ENCODE data around the gene FOXP4.

FOXP4 gene

GRCh38 chr6:41559655-41560427 lies 13.7 kb downstream of the FOXP4 start:
- Histone ChIP-seq H3K4me1 (ENCODE audit: control insufficient read depth, insufficient read depth, low read length) (peaks cover 63% of the 10 kb centered on the region), H3K9ac (ENCODE audit: low read depth, low read length) (no peak overlapping the region), H3K27ac (ENCODE audit: low read depth, low read length) (no peak overlapping the region), H3K4me3 (ENCODE audit: low read depth, low read length) (peak overlapping the region; percentile 65), H3K9me3 (ENCODE audit: control insufficient read depth, insufficient read depth, low read length) (no peaks in the 10 kb centered on the region), H3K27me3 (ENCODE audit: control insufficient read depth, insufficient read depth, low read length) (peaks cover 50% of the 10 kb centered on the region), H3K36me3 (ENCODE audit: control insufficient read depth, insufficient read depth, low read length) (no peaks in the 10 kb centered on the region)

GRCh38 chr6:41560431-41561192 lies 14.4 kb downstream of the FOXP4 start:
- Histone ChIP-seq H3K36me3 (ENCODE audit: control insufficient read depth, insufficient read depth, low read length) (no peaks in the 10 kb centered on the region), H3K4me3 (ENCODE audit: low read depth, low read length) (peak overlapping the region; percentile 65), H3K27me3 (ENCODE audit: control insufficient read depth, insufficient read depth, low read length) (peaks cover 43% of the 10 kb centered on the region), H3K9ac (ENCODE audit: low read depth, low read length) (no peak overlapping the region; the same call in 1 of the 2 replicates), H3K4me1 (ENCODE audit: control insufficient read depth, insufficient read depth, low read length) (peaks cover 55% of the 10 kb centered on the region), H3K27ac (ENCODE audit: low read depth, low read length) (peak overlapping the region; percentile 56), H3K9me3 (ENCODE audit: control insufficient read depth, insufficient read depth, low read length) (no peaks in the 10 kb centered on the region)

GRCh38 chr6:41561416-41561815 lies 15.2 kb downstream of the FOXP4 start:
- H3K9me3 ChIP-seq (ENCODE audit: control insufficient read depth, insufficient read depth, low read length) = no peaks in the 10 kb centered on the region
- H3K4me1 ChIP-seq (ENCODE audit: control insufficient read depth, insufficient read depth, low read length) = peaks cover 51% of the 10 kb centered on the region
- H3K4me3 ChIP-seq (ENCODE audit: low read depth, low read length) = peak overlapping the region; percentile 65; the same call in 1 of the 2 replicates
- no peak overlapping the region for H3K9ac ChIP-seq (ENCODE audit: low read depth, low read length)
- no peak overlapping the region for H3K27ac ChIP-seq (ENCODE audit: low read depth, low read length)
- H3K27me3 ChIP-seq (ENCODE audit: control insufficient read depth, insufficient read depth, low read length) = peaks cover 39% of the 10 kb centered on the region
- H3K36me3 ChIP-seq (ENCODE audit: control insufficient read depth, insufficient read depth, low read length) = peaks cover 8% of the 10 kb centered on the region

GRCh38 chr6:41561931-41562911 lies 16.0 kb downstream of the FOXP4 start:
- Histone ChIP-seq H3K9ac (ENCODE audit: low read depth, low read length) (no peak overlapping the region), H3K4me3 (ENCODE audit: low read depth, low read length) (peak overlapping the region; percentile 11; the same call in 1 of the 2 replicates), H3K36me3 (ENCODE audit: control insufficient read depth, insufficient read depth, low read length) (peaks cover 15% of the 10 kb centered on the region), H3K27ac (ENCODE audit: low read depth, low read length) (peak overlapping the region; percentile 73), H3K4me1 (ENCODE audit: control insufficient read depth, insufficient read depth, low read length) (peaks cover 43% of the 10 kb centered on the region), H3K9me3 (ENCODE audit: control insufficient read depth, insufficient read depth, low read length) (no peaks in the 10 kb centered on the region), H3K27me3 (ENCODE audit: control insufficient read depth, insufficient read depth, low read length) (peaks cover 31% of the 10 kb centered on the region)

- Histone ChIP-seq H3K4me3 (ENCODE audit: low read depth, low read length) (peak overlapping the region; percentile 10; the same call in 1 of the 2 replicates), H3K36me3 (ENCODE audit: control insufficient read depth, insufficient read depth, low read length) (peaks cover 15% of the 10 kb centered on the region), H3K9ac (ENCODE audit: low read depth, low read length) (0 out of 2 replicates have a peak overlapping the region, but pooled peaks have one; percentile 11), H3K27ac (ENCODE audit: low read depth, low read length) (peak overlapping the region; percentile 73), H3K4me1 (ENCODE audit: control insufficient read depth, insufficient read depth, low read length) (peaks cover 34% of the 10 kb centered on the region), H3K9me3 (ENCODE audit: control insufficient read depth, insufficient read depth, low read length) (no peaks in the 10 kb centered on the region), H3K27me3 (ENCODE audit: control insufficient read depth, insufficient read depth, low read length) (peaks cover 21% of the 10 kb centered on the region)
Measured at GRCh38 chr6:41563060-41563776, 17.0 kb downstream of the FOXP4 start.

- Histone ChIP-seq H3K9ac (ENCODE audit: low read depth, low read length) (no peak overlapping the region), H3K27ac (ENCODE audit: low read depth, low read length) (no peak overlapping the region), H3K27me3 (ENCODE audit: control insufficient read depth, insufficient read depth, low read length) (peaks cover 7% of the 10 kb centered on the region), H3K4me3 (ENCODE audit: low read depth, low read length) (no peak overlapping the region), H3K4me1 (ENCODE audit: control insufficient read depth, insufficient read depth, low read length) (peaks cover 46% of the 10 kb centered on the region), H3K9me3 (ENCODE audit: control insufficient read depth, insufficient read depth, low read length) (no peaks in the 10 kb centered on the region), H3K36me3 (ENCODE audit: control insufficient read depth, insufficient read depth, low read length) (peaks cover 15% of the 10 kb centered on the region)
Measured at GRCh38 chr6:41564448-41565142, 18.4 kb downstream of the FOXP4 start.

GRCh38 chr6:41565701-41566100 lies 19.5 kb downstream of the FOXP4 start:
- H3K4me1 ChIP-seq (ENCODE audit: control insufficient read depth, insufficient read depth, low read length) = peaks cover 50% of the 10 kb centered on the region
- H3K36me3 ChIP-seq (ENCODE audit: control insufficient read depth, insufficient read depth, low read length) = peaks cover 15% of the 10 kb centered on the region
- H3K4me3 ChIP-seq (ENCODE audit: low read depth, low read length) = no peak overlapping the region
- no peaks in the 10 kb centered on the region for H3K27me3 ChIP-seq (ENCODE audit: control insufficient read depth, insufficient read depth, low read length)
- H3K9ac ChIP-seq (ENCODE audit: low read depth, low read length) = no peak overlapping the region
- H3K27ac ChIP-seq (ENCODE audit: low read depth, low read length) = no peak overlapping the region
- H3K9me3 ChIP-seq (ENCODE audit: control insufficient read depth, insufficient read depth, low read length) = no peaks in the 10 kb centered on the region

GRCh38 chr6:41566961-41567360 lies 20.8 kb downstream of the FOXP4 start:
- peaks cover 15% of the 10 kb centered on the region for H3K36me3 ChIP-seq (ENCODE audit: control insufficient read depth, insufficient read depth, low read length)
- H3K4me1 ChIP-seq (ENCODE audit: control insufficient read depth, insufficient read depth, low read length) = peaks cover 53% of the 10 kb centered on the region
- H3K27me3 ChIP-seq (ENCODE audit: control insufficient read depth, insufficient read depth, low read length) = no peaks in the 10 kb centered on the region

GRCh38 chr6:41567684-41568083 lies 21.5 kb downstream of the FOXP4 start:
- H3K27me3 ChIP-seq (ENCODE audit: control insufficient read depth, insufficient read depth, low read length) = no peaks in the 10 kb centered on the region
- no peak overlapping the region for H3K27ac ChIP-seq (ENCODE audit: low read depth, low read length)
- H3K4me3 ChIP-seq (ENCODE audit: low read depth, low read length) = no peak overlapping the region
- peaks cover 15% of the 10 kb centered on the region for H3K36me3 ChIP-seq (ENCODE audit: control insufficient read depth, insufficient read depth, low read length)
- H3K9ac ChIP-seq (ENCODE audit: low read depth, low read length) = no peak overlapping the region
- H3K9me3 ChIP-seq (ENCODE audit: control insufficient read depth, insufficient read depth, low read length) = no peaks in the 10 kb centered on the region
- H3K4me1 ChIP-seq (ENCODE audit: control insufficient read depth, insufficient read depth, low read length) = peaks cover 53% of the 10 kb centered on the region

More at GRCh38 chr6:41566961-41567360, 20.8 kb downstream of the FOXP4 start:
- no peak overlapping the region for H3K4me3 ChIP-seq (ENCODE audit: low read depth, low read length)
- H3K27ac ChIP-seq (ENCODE audit: low read depth, low read length) = no peak overlapping the region
- H3K9ac ChIP-seq (ENCODE audit: low read depth, low read length) = no peak overlapping the region
- no peaks in the 10 kb centered on the region for H3K9me3 ChIP-seq (ENCODE audit: control insufficient read depth, insufficient read depth, low read length)

Measured in HUES48 (cell line).